ENCODE data around the gene FLT1.

The FLT1 gene

GRCh38 chr13:28528388-28528787 is 33.5 kb upstream of the FLT1 start:
- DNase-seq, result no peak

- no peak for DNase-seq
Observed at GRCh38 chr13:28527629-28528028, 32.7 kb upstream of the FLT1 start.

GRCh38 chr13:28526876-28527275 is 31.9 kb upstream of the FLT1 start:
- DNase-seq, result no peak

- DNase-seq, result no peak
Observed at GRCh38 chr13:28522871-28523270, 27.9 kb upstream of the FLT1 start.

- DNase-seq, result no peak
Observed at GRCh38 chr13:28513745-28514144, 18.8 kb upstream of the FLT1 start.

GRCh38 chr13:28510542-28510941 is 15.6 kb upstream of the FLT1 start:
- no peak for DNase-seq

- no peak for DNase-seq
Observed at GRCh38 chr13:28510066-28510465, 15.1 kb upstream of the FLT1 start.

- DNase-seq, result no peak
Observed at GRCh38 chr13:28505543-28506135, 10.7 kb upstream of the FLT1 start.

GRCh38 chr13:28503182-28503967 is 8.4 kb upstream of the FLT1 start:
- no peak for DNase-seq

GRCh38 chr13:28501547-28501946 is 6.6 kb upstream of the FLT1 start:
- DNase-seq, result no peak

- no peak for DNase-seq
Observed at GRCh38 chr13:28499609-28500008, 4.7 kb upstream of the FLT1 start.

GRCh38 chr13:28498481-28499115 is 3.7 kb upstream of the FLT1 start:
- no peak for DNase-seq

- DNase-seq, result no peak
Observed at GRCh38 chr13:28497143-28497876, 2.4 kb upstream of the FLT1 start.

GRCh38 chr13:28496188-28496564 is 1.2 kb upstream of the FLT1 start:
- no peak for DNase-seq

- DNase-seq, result no peak
Observed at GRCh38 chr13:28495538-28496187, 735 bp upstream of the FLT1 start.

GRCh38 chr13:28494504-28494777 is 487 bp downstream of the FLT1 start:
- no peak for DNase-seq

- no peak for DNase-seq
Observed at GRCh38 chr13:28493740-28494503, 1.0 kb downstream of the FLT1 start.

- no peak for DNase-seq
Observed at GRCh38 chr13:28492569-28493367, 2.2 kb downstream of the FLT1 start.

GRCh38 chr13:28490061-28490460 is 4.9 kb downstream of the FLT1 start:
- no peak for DNase-seq

GRCh38 chr13:28489524-28489931 is 5.4 kb downstream of the FLT1 start:
- no peak for DNase-seq

GRCh38 chr13:28488376-28489005 is 6.4 kb downstream of the FLT1 start:
- no peak for DNase-seq

Data from NCI-H510A (cell line).